ENCODE data around the gene CRYBA4. TPM values are rescaled to one million over a fixed set of nuclear protein-coding genes. Genes with fewer than 3 reads are reported as not detected.

CRYBA4 gene
- total RNA-seq, 1 experiment from 2014 or later = not detected

- H3K9me2 ChIP-seq (replicated peaks; ENCODE audit: low read length) = no peaks in the 10 kb centered on the region
- no peaks in the 10 kb centered on the region for H3K79me2 ChIP-seq (ENCODE audit: low read length)
- H3K27me3 ChIP-seq (ENCODE audit: low read length) = no peaks in the 10 kb centered on the region
- H3K4me2 ChIP-seq (ENCODE audit: low read length) = no peak overlapping the region
- no peak for ATAC-seq
- no peak for DNase-seq
- intact Hi-C loops (cut with micrococcal nuclease) = no loop called here
- no peaks in the 10 kb centered on the region for H3K9me3 ChIP-seq (ENCODE audit: low read length)
- H2AFZ ChIP-seq (ENCODE audit: low read length) = no peak overlapping the region
- no peaks in the 10 kb centered on the region for H3K4me1 ChIP-seq (ENCODE audit: insufficient read depth, low read length)
- no peaks in the 10 kb centered on the region for H3F3A ChIP-seq (ENCODE audit: low read length, unreplicated experiment)
- no peak overlapping the region for H3K4me3 ChIP-seq (ENCODE audit: low read length)
- ChIA-PET POLR2A (ENCODE audit: unreplicated experiment) (interaction anchor here (0.6 kb wide), 1 partner anchor 48 kb away, joined by 3 read pairs; no protein-coding TSS in a partner anchor), CTCF (no interaction called here)
- H3K27ac ChIP-seq (ENCODE audit: low read length) = no peak overlapping the region
- H4K20me1 ChIP-seq (ENCODE audit: low read length) = no peaks in the 10 kb centered on the region
- TF ChIP-seq EZH2phosphoT487 (IDR thresholded peaks at IDR 0.05; ENCODE audit: borderline replicate concordance, low read length) (no peak), EZH2 (IDR thresholded peaks at IDR 0.05; ENCODE audit: low read length, unreplicated experiment) (no peak), CTCF (conservative IDR thresholded peaks at IDR 0.05; ENCODE audit: low read depth, low read length) (no peak)
- H3K9ac ChIP-seq (ENCODE audit: low read length) = no peak overlapping the region
- BruUV-seq (replicated peaks) = no TSS peak
- H3K36me3 ChIP-seq (ENCODE audit: low read depth, low read length) = no peaks in the 10 kb centered on the region
Measured at GRCh38 chr22:26632422-26633155, 10.8 kb downstream of the CRYBA4 start.

DNA sequence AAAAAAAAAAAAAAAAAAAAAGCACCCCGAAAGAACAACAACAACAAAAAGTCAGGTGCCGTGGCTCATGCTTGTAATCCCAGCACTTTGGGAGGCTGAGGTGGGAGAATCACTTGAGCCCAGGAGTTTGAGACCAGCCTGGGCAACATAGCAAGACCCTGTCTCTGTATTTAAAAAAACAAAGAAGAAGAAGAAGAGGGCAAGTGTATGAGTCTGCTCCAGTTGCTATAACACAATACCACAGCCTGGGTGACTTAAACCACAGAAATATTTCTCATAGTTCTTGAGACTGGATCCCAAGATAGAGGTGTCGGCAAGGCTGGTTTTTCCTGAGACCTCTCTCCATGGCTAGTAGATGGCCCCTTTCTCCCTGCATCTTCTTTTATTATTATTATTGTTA is 12.4 kb downstream of the CRYBA4 start:
- TF ChIP-seq EZH2 (IDR thresholded peaks at IDR 0.05; ENCODE audit: low read length, unreplicated experiment) = no peak
- no peak for TF ChIP-seq CTCF (conservative IDR thresholded peaks at IDR 0.05; ENCODE audit: low read depth, low read length)
- no peak for TF ChIP-seq EZH2phosphoT487 (IDR thresholded peaks at IDR 0.05; ENCODE audit: borderline replicate concordance, low read length)
- no peak for DNase-seq
- Histone ChIP-seq H2AFZ (ENCODE audit: low read length) (no peak overlapping the region), H4K20me1 (ENCODE audit: low read length) (no peaks in the 10 kb centered on the region), H3K9me2 (replicated peaks; ENCODE audit: low read length) (no peaks in the 10 kb centered on the region), H3K27me3 (ENCODE audit: low read length) (peaks cover 6% of the 10 kb centered on the region; the same call in 1 of the 2 replicates), H3K27ac (ENCODE audit: low read length) (no peak overlapping the region), H3K36me3 (ENCODE audit: low read depth, low read length) (no peaks in the 10 kb centered on the region), H3K79me2 (ENCODE audit: low read length) (no peaks in the 10 kb centered on the region), H3K9ac (ENCODE audit: low read length) (no peak overlapping the region), H3K4me3 (ENCODE audit: low read length) (no peak overlapping the region), H3F3A (ENCODE audit: low read length, unreplicated experiment) (no peaks in the 10 kb centered on the region), H3K4me1 (ENCODE audit: insufficient read depth, low read length) (no peaks in the 10 kb centered on the region), H3K9me3 (ENCODE audit: low read length) (no peaks in the 10 kb centered on the region), H3K4me2 (ENCODE audit: low read length) (no peak overlapping the region)
- BruUV-seq (replicated peaks) = no TSS peak
- CTCF ChIA-PET = no interaction called here
- POLR2A ChIA-PET (ENCODE audit: unreplicated experiment) = no interaction called here
- intact Hi-C loops (cut with micrococcal nuclease) = no loop called here
- no peak for ATAC-seq

DNA sequence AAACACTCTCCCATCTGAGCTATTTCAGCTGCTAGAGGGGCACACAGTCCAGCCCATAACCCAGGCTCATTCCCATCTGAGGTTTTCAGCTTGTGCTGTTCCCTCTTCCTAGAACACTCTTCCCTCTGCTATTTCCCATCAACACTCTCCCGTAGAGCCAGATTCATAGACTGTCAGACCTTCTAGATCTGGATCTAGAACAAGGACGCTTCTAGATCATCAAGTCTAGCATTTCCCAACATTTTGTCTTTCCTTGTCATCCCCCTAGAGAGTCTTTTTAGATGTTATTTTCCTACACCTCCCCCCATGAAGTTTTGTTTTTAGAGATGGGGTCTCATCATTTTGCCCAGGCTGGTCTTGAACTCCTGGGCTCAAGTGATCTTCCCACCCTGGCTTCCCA is 13.4 kb downstream of the CRYBA4 start:
- no peaks in the 10 kb centered on the region for H3K9me3 ChIP-seq (ENCODE audit: low read length)
- H3K4me2 ChIP-seq (ENCODE audit: low read length) = no peak overlapping the region
- no peaks in the 10 kb centered on the region for H4K20me1 ChIP-seq (ENCODE audit: low read length)
- no peaks in the 10 kb centered on the region for H3F3A ChIP-seq (ENCODE audit: low read length, unreplicated experiment)
- H3K27me3 ChIP-seq (ENCODE audit: low read length) = peaks cover 12% of the 10 kb centered on the region; the same call in 1 of the 2 replicates
- CTCF ChIA-PET = no interaction called here
- ATAC-seq (no peak), DNase-seq (no peak)
- POLR2A ChIA-PET (ENCODE audit: unreplicated experiment) = no interaction called here
- no peaks in the 10 kb centered on the region for H3K36me3 ChIP-seq (ENCODE audit: low read depth, low read length)
- H3K9me2 ChIP-seq (replicated peaks; ENCODE audit: low read length) = no peaks in the 10 kb centered on the region
- H2AFZ ChIP-seq (ENCODE audit: low read length) = no peak overlapping the region
- no peak overlapping the region for H3K4me3 ChIP-seq (ENCODE audit: low read length)
- no peak overlapping the region for H3K9ac ChIP-seq (ENCODE audit: low read length)
- H3K4me1 ChIP-seq (ENCODE audit: insufficient read depth, low read length) = no peaks in the 10 kb centered on the region
- H3K27ac ChIP-seq (ENCODE audit: low read length) = no peak overlapping the region
- TF ChIP-seq EZH2phosphoT487 (IDR thresholded peaks at IDR 0.05; ENCODE audit: borderline replicate concordance, low read length) = no peak
- TF ChIP-seq CTCF (conservative IDR thresholded peaks at IDR 0.05; ENCODE audit: low read depth, low read length) = no peak
- TF ChIP-seq EZH2 (IDR thresholded peaks at IDR 0.05; ENCODE audit: low read length, unreplicated experiment) = no peak
- intact Hi-C loops (cut with micrococcal nuclease) = no loop called here
- BruUV-seq (replicated peaks) = no TSS peak
- no peaks in the 10 kb centered on the region for H3K79me2 ChIP-seq (ENCODE audit: low read length)

All from PC-3 (cell line).